Thyroid gland (tissue), 4 donors: ENCODE data around the gene MYADML2.

Source experiments
- CTCF ChIP-seq, 6 experiments: fragments of 200-600 bp in 3 of 6; fragments of 450-650 bp in 3 of 6; sonication (generic) in 3 of 6; IDR thresholded peaks; one replicate each; pipeline ENCODE4 v1.5.1; 2016 to 2019; ENCODE audit warnings: antibody characterized with exemption in 6 of 6, mild to moderate bottlenecking in 2 of 6, inconsistent platforms in 1 of 6, moderate library complexity in 1 of 6
- POLR2A ChIP-seq, 2 donors: fragments of 450-650 bp; IDR thresholded peaks; one replicate each; pipeline ENCODE4 v1.6.1; 2017; ENCODE audit warnings: antibody characterized with exemption in 2 of 2, mild to moderate bottlenecking in 2 of 2, moderate library complexity in 1 of 2

GRCh38 chr17:81914103-81914850 is 32.8 kb downstream of the MYADML2 start:
- TF ChIP-seq CTCF (IDR thresholded peaks at IDR 0.05) (no peak), POLR2A (IDR thresholded peaks at IDR 0.05) (no peak)
